Testis (tissue), 3 donors: ENCODE results near the gene CEP95. TPM values are rescaled to one million over a fixed set of nuclear protein-coding genes. Genes with fewer than 3 reads are reported as not detected.

ENCODE experiments used
- DNase-seq: peaks from one replicate; pipeline ENCODE4 v3.0.0-alpha.2; 2019
- H3K27ac ChIP-seq, 2 donors: fragments of 200-600 bp; sonication (generic); one replicate each; pipeline ENCODE4 v1.5.1; 2019
- H3K27me3 ChIP-seq: fragments of 200-600 bp; sonication (generic); one replicate; pipeline ENCODE4 v1.5.1; 2019
- H3K36me3 ChIP-seq: fragments of 200-600 bp; sonication (generic); one replicate; pipeline ENCODE4 v1.5.1; 2017; ENCODE audit warnings: low read depth; ENCODE audit errors: missing control alignments
- H3K4me1 ChIP-seq: fragments of 200-600 bp; sonication (generic); one replicate; pipeline ENCODE4 v1.5.1; 2019
- H3K4me3 ChIP-seq, 2 donors: fragments of 200-600 bp; sonication (generic); one replicate each; pipeline ENCODE4 v1.5.1; 2017 to 2019
- H3K9me3 ChIP-seq: fragments of 200-600 bp; sonication (generic); one replicate; pipeline ENCODE4 v1.5.1; 2017
- POLR2A ChIP-seq: fragments of 450-650 bp; IDR thresholded peaks from one replicate; pipeline ENCODE4 v1.6.1; 2017; ENCODE audit warnings: antibody characterized with exemption, mild to moderate bottlenecking, moderate library complexity
- WGBS, 2 donors: methylation state at CpG; one replicate each; pipeline ENCODE4 v1.1.5; 2018; 5-methylcytosine and 5-hydroxymethylcytosine counted together
- intact Hi-C: fragments of 100-400 bp; cut with DNase I; formaldehyde crosslinking; loops from one replicate; pipeline ENCODE4 v1.15.1; 2023; ENCODE audit warnings: low total_unique reads
- polyA plus RNA-seq: library from polyadenylated mRNA; stranded (reverse); fragments of 350-450 nt; fragmentation: Illumina TruSeq; extraction: RNeasy Lipid Tissue Mini Kit (QIAGEN cat#74804); gene quantifications from one replicate; pipeline ENCODE4 v1.2.3, GENCODE V29; 2014; ENCODE audit warnings: low read depth, low replicate concordance; ENCODE audit not compliant: insufficient read depth
- total RNA-seq, 2 donors: library from RNA; depleted of rRNA; stranded (reverse); fragments of >200 nt; gene quantifications; one replicate each; pipeline ENCODE4 v1.2.3, GENCODE V29; 2016
- TF ChIP-seq, protein P1 (sequence below), 3 experiments: fragments of 450-650 bp in 2 of 3; fragments of 200-600 bp in 1 of 3; sonication (generic) in 1 of 3; IDR thresholded peaks; one replicate each; pipeline ENCODE4 v1.5.1; 2016 to 2019; ENCODE audit warnings: antibody characterized with exemption in 3 of 3, mild to moderate bottlenecking in 2 of 3, moderate library complexity in 1 of 3

Gene CEP95
- total and polyA plus RNA-seq, 3 donors from 2014 or later, result 54.1 to 93.5 (median 73.6) TPM

GRCh38 chr17:64499805-64500486 lies 6.8 kb upstream of the CEP95 start:
- no peak for DNase-seq
- intact Hi-C loops, result no loop called here
- H3K4me3 ChIP-seq, result no peak overlapping the region
- no peak for TF ChIP-seq POLR2A
- TF ChIP-seq, protein P1, sequence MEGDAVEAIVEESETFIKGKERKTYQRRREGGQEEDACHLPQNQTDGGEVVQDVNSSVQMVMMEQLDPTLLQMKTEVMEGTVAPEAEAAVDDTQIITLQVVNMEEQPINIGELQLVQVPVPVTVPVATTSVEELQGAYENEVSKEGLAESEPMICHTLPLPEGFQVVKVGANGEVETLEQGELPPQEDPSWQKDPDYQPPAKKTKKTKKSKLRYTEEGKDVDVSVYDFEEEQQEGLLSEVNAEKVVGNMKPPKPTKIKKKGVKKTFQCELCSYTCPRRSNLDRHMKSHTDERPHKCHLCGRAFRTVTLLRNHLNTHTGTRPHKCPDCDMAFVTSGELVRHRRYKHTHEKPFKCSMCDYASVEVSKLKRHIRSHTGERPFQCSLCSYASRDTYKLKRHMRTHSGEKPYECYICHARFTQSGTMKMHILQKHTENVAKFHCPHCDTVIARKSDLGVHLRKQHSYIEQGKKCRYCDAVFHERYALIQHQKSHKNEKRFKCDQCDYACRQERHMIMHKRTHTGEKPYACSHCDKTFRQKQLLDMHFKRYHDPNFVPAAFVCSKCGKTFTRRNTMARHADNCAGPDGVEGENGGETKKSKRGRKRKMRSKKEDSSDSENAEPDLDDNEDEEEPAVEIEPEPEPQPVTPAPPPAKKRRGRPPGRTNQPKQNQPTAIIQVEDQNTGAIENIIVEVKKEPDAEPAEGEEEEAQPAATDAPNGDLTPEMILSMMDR (IDR thresholded peaks at IDR 0.05), result no peak
- H3K4me1 ChIP-seq, result peaks cover 27% of the 10 kb centered on the region
- no peaks in the 10 kb centered on the region for H3K36me3 ChIP-seq
- H3K27me3 ChIP-seq, result no peaks in the 10 kb centered on the region
- H3K9me3 ChIP-seq, result no peaks in the 10 kb centered on the region
- 71 to 77% methylated on average over 6 of the region's 6 CpGs for WGBS, 2 donors
- no peak overlapping the region for H3K27ac ChIP-seq

- H3K4me3 ChIP-seq, result no peak overlapping the region
- intact Hi-C loops, result no loop called here
- H3K36me3 ChIP-seq, result no peaks in the 10 kb centered on the region
- no peak overlapping the region for H3K27ac ChIP-seq
- TF ChIP-seq POLR2A, result no peak
- no peaks in the 10 kb centered on the region for H3K27me3 ChIP-seq
- H3K4me1 ChIP-seq, result peaks cover 22% of the 10 kb centered on the region
- DNase-seq, result no peak
- 78 to 86% methylated on average over 8 of the region's 8 CpGs for WGBS, 2 donors
- H3K9me3 ChIP-seq, result no peaks in the 10 kb centered on the region
These were observed 6.3 kb upstream of the CEP95 start for GRCh38 chr17:64500487-64500859.

GRCh38 chr17:64500862-64501765 lies 5.7 kb upstream of the CEP95 start:
- intact Hi-C loops, result no loop called here
- no peak for DNase-seq
- Histone ChIP-seq H3K4me1 (peaks cover 15% of the 10 kb centered on the region), H3K27me3 (no peaks in the 10 kb centered on the region), H3K9me3 (no peaks in the 10 kb centered on the region), H3K27ac (no peak overlapping the region), H3K36me3 (no peaks in the 10 kb centered on the region), H3K4me3 (no peak overlapping the region)
- 77 to 78% methylated on average over 11 of the region's 11 CpGs for WGBS, 2 donors
- TF ChIP-seq, protein P1 (IDR thresholded peaks at IDR 0.05), result no peak
- TF ChIP-seq POLR2A, result no peak

DNA sequence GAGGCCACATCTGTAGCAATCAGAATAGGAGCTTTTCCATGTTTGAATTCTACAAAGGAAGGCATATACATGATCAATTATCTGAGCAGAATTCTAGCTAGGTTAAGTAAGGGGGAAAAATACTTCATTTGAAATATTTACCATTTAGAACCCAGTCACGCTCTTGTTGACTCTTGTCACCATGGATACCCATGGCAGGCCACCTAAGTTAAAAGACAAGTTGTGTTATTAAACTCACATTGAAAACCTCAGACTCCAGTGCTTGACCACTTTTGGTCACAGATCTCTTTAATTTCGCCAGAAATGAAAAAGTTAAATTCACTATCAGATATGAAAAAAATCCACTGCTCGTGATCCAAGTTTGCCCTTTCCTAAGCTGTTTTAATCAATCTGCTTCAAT lies 4.8 kb upstream of the CEP95 start:
- no peak for DNase-seq
- no peak overlapping the region for H3K27ac ChIP-seq
- no peak overlapping the region for H3K4me3 ChIP-seq
- no peaks in the 10 kb centered on the region for H3K9me3 ChIP-seq
- H3K4me1 ChIP-seq, result peaks cover 15% of the 10 kb centered on the region
- H3K27me3 ChIP-seq, result no peaks in the 10 kb centered on the region
- TF ChIP-seq, protein P1 (IDR thresholded peaks at IDR 0.05), result no peak
- TF ChIP-seq POLR2A, result no peak
- 66 to 68% methylated on average over 3 of the region's 3 CpGs for WGBS, 2 donors
- H3K36me3 ChIP-seq, result no peaks in the 10 kb centered on the region
- intact Hi-C loops, result no loop called here

DNA sequence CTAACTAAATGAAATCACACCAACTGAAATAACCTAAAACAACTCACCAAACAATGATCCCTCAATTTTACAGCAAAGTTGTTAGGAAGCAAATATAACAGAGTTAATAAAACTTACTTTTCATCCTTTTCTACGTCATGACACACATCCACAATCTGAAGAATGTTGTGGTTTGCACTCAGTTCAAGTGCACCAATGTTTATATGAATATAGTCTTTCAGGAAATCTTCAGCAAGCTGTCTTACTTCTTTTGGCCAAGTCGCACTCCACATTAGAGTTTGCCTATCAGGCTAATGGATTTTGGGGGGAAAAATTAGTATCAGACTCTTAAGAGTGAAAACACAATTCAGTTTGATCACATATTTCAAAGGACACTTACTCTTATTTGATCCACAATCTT lies 4.0 kb upstream of the CEP95 start:
- Histone ChIP-seq H3K4me3 (no peak overlapping the region), H3K36me3 (no peaks in the 10 kb centered on the region), H3K9me3 (no peaks in the 10 kb centered on the region), H3K27ac (no peak overlapping the region), H3K4me1 (peaks cover 15% of the 10 kb centered on the region), H3K27me3 (no peaks in the 10 kb centered on the region)
- WGBS, 2 donors, result 75 to 83% methylated on average over 2 of the region's 2 CpGs
- TF ChIP-seq, protein P1 (IDR thresholded peaks at IDR 0.05), result no peak
- TF ChIP-seq POLR2A, result no peak
- intact Hi-C loops, result no loop called here
- DNase-seq, result no peak
